Endothelial cell of umbilical vein (primary cell): ENCODE results near the gene FMO5. TPM values are rescaled to one million over a fixed set of nuclear protein-coding genes. Genes with fewer than 3 reads are reported as not detected.

Experiments
- BruUV-seq: library from RNA; stranded (reverse); fragments of 400-500 nt; replicated peaks from 2 replicates; lab custom pipeline; 2021; lab: Mats Ljungman, UMichigan
- CTCF ChIA-PET: fragments of 300-600, 350-600 bp; sonication (Branson Sonifier 250); formaldehyde crosslinking; loops from one replicate; lab custom pipeline; 2021; ENCODE audit warnings: antibody characterized with exemption, inconsistent platforms; lab: Charles Lee
- POLR2A ChIA-PET: fragments of 300-600, 350-600 bp; sonication (Branson Sonifier 250); formaldehyde crosslinking; loops from one replicate; lab custom pipeline; 2021; ENCODE audit warnings: antibody characterized with exemption, inconsistent platforms; lab: Charles Lee
- DNase-seq: peaks from one replicate; pipeline ENCODE4 v3.0.0-alpha.2; 2011; ENCODE audit warnings: low read depth, low spot score
- FAIRE-seq: peaks from 2 replicates; lab custom pipeline; 2011; peaks lifted over from hg19 to GRCh38; lab: Jason Lieb, UNC
- H2AFZ ChIP-seq: 2 replicates; pipeline ENCODE4 v1.6.0; 2012; ENCODE audit warnings: low read depth, low read length, control low read depth, inconsistent platforms
- H3K27ac ChIP-seq: 2 replicates; pipeline ENCODE4 v1.5.1; 2011; ENCODE audit warnings: low read depth, mild to moderate bottlenecking, control low read depth, low read length, moderate library complexity; ENCODE audit not compliant: insufficient read depth
- H3K27me3 ChIP-seq, 2 experiments: 2 replicates each; pipeline versions ENCODE4 v1.6.0 to v1.6.1; 2011; ENCODE audit warnings: low read length in 2 of 2, mixed read lengths in 1 of 2; ENCODE audit not compliant: control insufficient read depth in 2 of 2, insufficient read depth in 2 of 2
- H3K36me3 ChIP-seq, 2 experiments: 2 replicates in 1 of 2; 3 replicates in 1 of 2; pipeline ENCODE4 v1.5.1; 2011; ENCODE audit warnings: low read length in 2 of 2, mild to moderate bottlenecking in 1 of 2, moderate library complexity in 1 of 2; ENCODE audit not compliant: control insufficient read depth in 2 of 2, insufficient read depth in 2 of 2; ENCODE audit errors: extremely low read depth in 1 of 2
- H3K4me1 ChIP-seq: 3 replicates; pipeline ENCODE4 v1.5.1; 2011; ENCODE audit warnings: mild to moderate bottlenecking, low read length; ENCODE audit not compliant: control insufficient read depth, insufficient read depth; ENCODE audit errors: extremely low read depth
- H3K4me2 ChIP-seq: 2 replicates; pipeline ENCODE4 v1.6.1; 2011; ENCODE audit warnings: low read length, control low read depth, mixed read lengths; ENCODE audit not compliant: insufficient read depth
- H3K4me3 ChIP-seq, 3 experiments: fragments of 200-600 bp in 1 of 3; sonication (generic), shearing (Covaris generic) in 1 of 3; replicated peaks in 1 of 3; 2 replicates each; pipeline ENCODE4 v1.5.1; 2011 to 2016; ENCODE audit warnings: control low read depth in 3 of 3, low read length in 3 of 3, mild to moderate bottlenecking in 2 of 3, inconsistent platforms in 1 of 3, low read depth in 1 of 3, moderate library complexity in 1 of 3; ENCODE audit not compliant: insufficient read depth in 1 of 3
- H3K79me2 ChIP-seq: 2 replicates; pipeline ENCODE4 v1.6.0; 2012; ENCODE audit warnings: low read length, inconsistent platforms; ENCODE audit not compliant: control insufficient read depth, insufficient read depth
- H3K9ac ChIP-seq: replicated peaks from 2 replicates; pipeline ENCODE3; 2011; ENCODE audit warnings: low read length, control low read depth; ENCODE audit not compliant: insufficient read depth; ENCODE audit errors: extremely low read depth
- H3K9me1 ChIP-seq: replicated peaks from 3 replicates; pipeline ENCODE4 v1.6.0; 2011; ENCODE audit warnings: mild to moderate bottlenecking, low read length; ENCODE audit not compliant: control insufficient read depth, insufficient read depth; ENCODE audit errors: extremely low read depth
- H3K9me3 ChIP-seq: replicated peaks from 2 replicates; pipeline ENCODE4 v1.5.1; 2012; ENCODE audit warnings: low read length, inconsistent platforms; ENCODE audit not compliant: control insufficient read depth, insufficient read depth
- H4K20me1 ChIP-seq: replicated peaks from 2 replicates; pipeline ENCODE3; 2011; ENCODE audit warnings: mild to moderate bottlenecking, low read length; ENCODE audit not compliant: control insufficient read depth, insufficient read depth; ENCODE audit errors: extremely low read depth
- EZH2 ChIP-seq: IDR thresholded peaks from 2 replicates; pipeline ENCODE4 v1.6.1; 2012; ENCODE audit warnings: borderline replicate concordance, low read depth, mild to moderate bottlenecking, moderate library complexity, low read length, inconsistent platforms; ENCODE audit not compliant: severe bottlenecking
- FOS ChIP-seq: IDR thresholded peaks from 2 replicates; pipeline ENCODE4 v1.6.1; 2011; ENCODE audit warnings: mild to moderate bottlenecking, low read length, moderate library complexity, borderline replicate concordance; ENCODE audit not compliant: insufficient read depth
- GATA2 ChIP-seq: IDR thresholded peaks from 2 replicates; pipeline ENCODE4 v1.7.0; 2011; ENCODE audit warnings: low read depth, mild to moderate bottlenecking, moderate library complexity, mixed read lengths, low read length; ENCODE audit not compliant: insufficient read length, insufficient read depth
- JUN ChIP-seq: IDR thresholded peaks from 2 replicates; pipeline ENCODE4 v1.6.1; 2011; ENCODE audit warnings: borderline replicate concordance, low read depth; ENCODE audit not compliant: insufficient read length, insufficient read depth
- MYC ChIP-seq: IDR thresholded peaks from one replicate; pipeline ENCODE4 v1.6.1; 2011; ENCODE audit warnings: mild to moderate bottlenecking, low read depth, low read length
- POLR2A ChIP-seq: IDR thresholded peaks from 2 replicates; pipeline ENCODE4 v1.6.1; 2012; ENCODE audit warnings: low read depth, mild to moderate bottlenecking, control low read depth, low read length
- POLR2AphosphoS5 ChIP-seq: IDR thresholded peaks from 2 replicates; pipeline ENCODE4 v1.6.1; 2012; ENCODE audit warnings: low read depth, mild to moderate bottlenecking, control low read depth, low read length, moderate library complexity; ENCODE audit not compliant: insufficient read depth
- dilution Hi-C: fragments of 300-500 bp; cut with MboI; formaldehyde crosslinking; loops from one replicate; pipeline ENCODE4 v1.15.0; 2019; ENCODE audit warnings: low sequenced_read_pairs; ENCODE audit not compliant: extremely low pct_ligation_motif_present
- intact Hi-C: fragments of 100-400 bp; cut with micrococcal nuclease; formaldehyde crosslinking; loops from one replicate; pipeline ENCODE4 v1.10.0; 2022
- polyA plus RNA-seq, 4 experiments: library from polyadenylated mRNA; depleted of rRNA in 3 of 4; stranded (reverse) in 3 of 4; unstranded in 1 of 4; fragments of >200 nt; gene quantifications; 2 replicates each; pipeline versions ENCODE4 v1.2.1 to v1.2.3, GENCODE V29; 2011 to 2012; ENCODE audit warnings: missing spikeins in 1 of 4
- total RNA-seq: library from RNA; stranded (reverse); gene quantifications from 2 replicates; pipeline ENCODE4 v1.2.3, GENCODE V29; 2021
- TF ChIP-seq, protein P1 (sequence below): IDR thresholded peaks from 2 replicates; pipeline ENCODE4 v1.6.1; 2011; ENCODE audit not compliant: insufficient read depth, insufficient read length
- TF ChIP-seq, protein P2 (sequence below), 2 donors: IDR thresholded peaks; 1 replicate in 1 of 2; 2 replicates in 1 of 2; pipeline ENCODE4 v1.5.1; 2011; ENCODE audit warnings: low read length in 2 of 2, mild to moderate bottlenecking in 2 of 2, moderate library complexity in 2 of 2, control low read depth in 1 of 2, inconsistent platforms in 1 of 2, low read depth in 1 of 2; ENCODE audit not compliant: insufficient read depth in 1 of 2; ENCODE audit errors: extremely low read depth in 1 of 2

The FMO5 gene
- total and polyA plus RNA-seq, 2 donors (not counting 3 experiments of a cell fraction or from before 2014, with no cell fraction given) = 0.48 to 0.60 TPM

DNA sequence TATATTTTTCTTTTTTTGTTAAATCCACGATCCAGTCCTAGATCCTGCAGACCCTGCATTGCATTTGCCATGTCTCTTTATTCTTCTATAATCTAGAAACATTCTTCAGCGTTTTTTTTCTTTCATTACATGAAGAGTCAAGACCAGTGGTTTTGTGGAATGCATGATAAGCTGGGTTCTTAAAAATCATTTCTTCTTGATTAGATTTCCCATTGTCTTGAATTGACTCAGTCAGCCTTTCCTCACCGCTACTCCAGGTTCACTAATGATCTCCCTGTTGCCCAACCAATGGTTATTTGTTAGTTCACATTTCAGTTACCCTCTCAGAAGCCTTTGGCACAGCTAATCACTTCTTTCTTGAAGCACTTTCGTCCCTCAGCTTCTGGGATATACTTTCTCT, 42.6 kb upstream of the FMO5 start:
- Histone ChIP-seq H3K79me2 (no peaks in the 10 kb centered on the region), H3K36me3 (peaks cover 8 to 10% of the 10 kb centered on the region in 2 experiments), H3K4me3 (no peak overlapping the region), H3K9me3 (no peaks in the 10 kb centered on the region), H3K4me1 (peaks cover under 1% of the 10 kb centered on the region), H3K27ac (no peak overlapping the region), H3K27me3 (no peaks in the 10 kb centered on the region), H3K9ac (no peak overlapping the region), H4K20me1 (no peaks in the 10 kb centered on the region), H2AFZ (no peak overlapping the region), H3K4me2 (no peak overlapping the region), H3K9me1 (no peaks in the 10 kb centered on the region)
- FAIRE-seq = no peak
- no peak for DNase-seq
- TF ChIP-seq MYC (no peak), FOS (no peak), POLR2A (no peak), POLR2AphosphoS5 (no peak), GATA2 (no peak), EZH2 (no peak), JUN (no peak)
- TF ChIP-seq, protein P1, sequence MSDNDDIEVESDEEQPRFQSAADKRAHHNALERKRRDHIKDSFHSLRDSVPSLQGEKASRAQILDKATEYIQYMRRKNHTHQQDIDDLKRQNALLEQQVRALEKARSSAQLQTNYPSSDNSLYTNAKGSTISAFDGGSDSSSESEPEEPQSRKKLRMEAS = no peak
- TF ChIP-seq, protein P2, sequence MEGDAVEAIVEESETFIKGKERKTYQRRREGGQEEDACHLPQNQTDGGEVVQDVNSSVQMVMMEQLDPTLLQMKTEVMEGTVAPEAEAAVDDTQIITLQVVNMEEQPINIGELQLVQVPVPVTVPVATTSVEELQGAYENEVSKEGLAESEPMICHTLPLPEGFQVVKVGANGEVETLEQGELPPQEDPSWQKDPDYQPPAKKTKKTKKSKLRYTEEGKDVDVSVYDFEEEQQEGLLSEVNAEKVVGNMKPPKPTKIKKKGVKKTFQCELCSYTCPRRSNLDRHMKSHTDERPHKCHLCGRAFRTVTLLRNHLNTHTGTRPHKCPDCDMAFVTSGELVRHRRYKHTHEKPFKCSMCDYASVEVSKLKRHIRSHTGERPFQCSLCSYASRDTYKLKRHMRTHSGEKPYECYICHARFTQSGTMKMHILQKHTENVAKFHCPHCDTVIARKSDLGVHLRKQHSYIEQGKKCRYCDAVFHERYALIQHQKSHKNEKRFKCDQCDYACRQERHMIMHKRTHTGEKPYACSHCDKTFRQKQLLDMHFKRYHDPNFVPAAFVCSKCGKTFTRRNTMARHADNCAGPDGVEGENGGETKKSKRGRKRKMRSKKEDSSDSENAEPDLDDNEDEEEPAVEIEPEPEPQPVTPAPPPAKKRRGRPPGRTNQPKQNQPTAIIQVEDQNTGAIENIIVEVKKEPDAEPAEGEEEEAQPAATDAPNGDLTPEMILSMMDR (IDR thresholded peaks at IDR 0.05; ENCODE audit: extremely low read depth in 1 of 2, insufficient read depth in 1 of 2, low read depth in 1 of 2, low read length in 2 of 2) = no peak
- ChIA-PET CTCF (no interaction called here), POLR2A (no interaction called here)
- no TSS peak for BruUV-seq
- dilution Hi-C loops (no loop called here), intact Hi-C loops (no loop called here)
